Endothelial cell of umbilical vein (primary cell): ENCODE results near the gene GSDMA. TPM values are rescaled to one million over a fixed set of nuclear protein-coding genes. Genes with fewer than 3 reads are reported as not detected.

Source experiments
- BruUV-seq: library from RNA; stranded (reverse); fragments of 400-500 nt; replicated peaks from 2 replicates; lab custom pipeline; 2021; lab: Mats Ljungman, UMichigan
- CTCF ChIA-PET: fragments of 300-600, 350-600 bp; sonication (Branson Sonifier 250); formaldehyde crosslinking; loops from one replicate; lab custom pipeline; 2021; ENCODE audit warnings: antibody characterized with exemption, inconsistent platforms; lab: Charles Lee
- POLR2A ChIA-PET: fragments of 300-600, 350-600 bp; sonication (Branson Sonifier 250); formaldehyde crosslinking; loops from one replicate; lab custom pipeline; 2021; ENCODE audit warnings: antibody characterized with exemption, inconsistent platforms; lab: Charles Lee
- DNase-seq: peaks from one replicate; pipeline ENCODE4 v3.0.0-alpha.2; 2011; ENCODE audit warnings: low read depth, low spot score
- FAIRE-seq: peaks from 2 replicates; lab custom pipeline; 2011; peaks lifted over from hg19 to GRCh38; lab: Jason Lieb, UNC
- H2AFZ ChIP-seq: 2 replicates; pipeline ENCODE4 v1.6.0; 2012; ENCODE audit warnings: low read depth, low read length, control low read depth, inconsistent platforms
- H3K27ac ChIP-seq: 2 replicates; pipeline ENCODE4 v1.5.1; 2011; ENCODE audit warnings: low read depth, mild to moderate bottlenecking, control low read depth, low read length, moderate library complexity; ENCODE audit not compliant: insufficient read depth
- H3K27me3 ChIP-seq, 2 experiments: 2 replicates each; pipeline versions ENCODE4 v1.6.0 to v1.6.1; 2011; ENCODE audit warnings: low read length in 2 of 2, mixed read lengths in 1 of 2; ENCODE audit not compliant: control insufficient read depth in 2 of 2, insufficient read depth in 2 of 2
- H3K36me3 ChIP-seq, 2 experiments: 2 replicates in 1 of 2; 3 replicates in 1 of 2; pipeline ENCODE4 v1.5.1; 2011; ENCODE audit warnings: low read length in 2 of 2, mild to moderate bottlenecking in 1 of 2, moderate library complexity in 1 of 2; ENCODE audit not compliant: control insufficient read depth in 2 of 2, insufficient read depth in 2 of 2; ENCODE audit errors: extremely low read depth in 1 of 2
- H3K4me1 ChIP-seq: 3 replicates; pipeline ENCODE4 v1.5.1; 2011; ENCODE audit warnings: mild to moderate bottlenecking, low read length; ENCODE audit not compliant: control insufficient read depth, insufficient read depth; ENCODE audit errors: extremely low read depth
- H3K4me2 ChIP-seq: 2 replicates; pipeline ENCODE4 v1.6.1; 2011; ENCODE audit warnings: low read length, control low read depth, mixed read lengths; ENCODE audit not compliant: insufficient read depth
- H3K4me3 ChIP-seq, 3 experiments: fragments of 200-600 bp in 1 of 3; sonication (generic), shearing (Covaris generic) in 1 of 3; replicated peaks in 1 of 3; 2 replicates each; pipeline ENCODE4 v1.5.1; 2011 to 2016; ENCODE audit warnings: control low read depth in 3 of 3, low read length in 3 of 3, mild to moderate bottlenecking in 2 of 3, inconsistent platforms in 1 of 3, low read depth in 1 of 3, moderate library complexity in 1 of 3; ENCODE audit not compliant: insufficient read depth in 1 of 3
- H3K79me2 ChIP-seq: 2 replicates; pipeline ENCODE4 v1.6.0; 2012; ENCODE audit warnings: low read length, inconsistent platforms; ENCODE audit not compliant: control insufficient read depth, insufficient read depth
- H3K9ac ChIP-seq: replicated peaks from 2 replicates; pipeline ENCODE3; 2011; ENCODE audit warnings: low read length, control low read depth; ENCODE audit not compliant: insufficient read depth; ENCODE audit errors: extremely low read depth
- H3K9me1 ChIP-seq: replicated peaks from 3 replicates; pipeline ENCODE4 v1.6.0; 2011; ENCODE audit warnings: mild to moderate bottlenecking, low read length; ENCODE audit not compliant: control insufficient read depth, insufficient read depth; ENCODE audit errors: extremely low read depth
- H3K9me3 ChIP-seq: replicated peaks from 2 replicates; pipeline ENCODE4 v1.5.1; 2012; ENCODE audit warnings: low read length, inconsistent platforms; ENCODE audit not compliant: control insufficient read depth, insufficient read depth
- H4K20me1 ChIP-seq: replicated peaks from 2 replicates; pipeline ENCODE3; 2011; ENCODE audit warnings: mild to moderate bottlenecking, low read length; ENCODE audit not compliant: control insufficient read depth, insufficient read depth; ENCODE audit errors: extremely low read depth
- CTCF ChIP-seq, 2 donors: IDR thresholded peaks; 1 replicate in 1 of 2; 2 replicates in 1 of 2; pipeline ENCODE4 v1.5.1; 2011; ENCODE audit warnings: low read length in 2 of 2, mild to moderate bottlenecking in 2 of 2, moderate library complexity in 2 of 2, control low read depth in 1 of 2, inconsistent platforms in 1 of 2, low read depth in 1 of 2; ENCODE audit not compliant: insufficient read depth in 1 of 2; ENCODE audit errors: extremely low read depth in 1 of 2
- EZH2 ChIP-seq: IDR thresholded peaks from 2 replicates; pipeline ENCODE4 v1.6.1; 2012; ENCODE audit warnings: borderline replicate concordance, low read depth, mild to moderate bottlenecking, moderate library complexity, low read length, inconsistent platforms; ENCODE audit not compliant: severe bottlenecking
- FOS ChIP-seq: IDR thresholded peaks from 2 replicates; pipeline ENCODE4 v1.6.1; 2011; ENCODE audit warnings: mild to moderate bottlenecking, low read length, moderate library complexity, borderline replicate concordance; ENCODE audit not compliant: insufficient read depth
- GATA2 ChIP-seq: IDR thresholded peaks from 2 replicates; pipeline ENCODE4 v1.7.0; 2011; ENCODE audit warnings: low read depth, mild to moderate bottlenecking, moderate library complexity, mixed read lengths, low read length; ENCODE audit not compliant: insufficient read length, insufficient read depth
- JUN ChIP-seq: IDR thresholded peaks from 2 replicates; pipeline ENCODE4 v1.6.1; 2011; ENCODE audit warnings: borderline replicate concordance, low read depth; ENCODE audit not compliant: insufficient read length, insufficient read depth
- MAX ChIP-seq: IDR thresholded peaks from 2 replicates; pipeline ENCODE4 v1.6.1; 2011; ENCODE audit not compliant: insufficient read depth, insufficient read length
- MYC ChIP-seq: IDR thresholded peaks from one replicate; pipeline ENCODE4 v1.6.1; 2011; ENCODE audit warnings: mild to moderate bottlenecking, low read depth, low read length
- POLR2A ChIP-seq: IDR thresholded peaks from 2 replicates; pipeline ENCODE4 v1.6.1; 2012; ENCODE audit warnings: low read depth, mild to moderate bottlenecking, control low read depth, low read length
- POLR2AphosphoS5 ChIP-seq: IDR thresholded peaks from 2 replicates; pipeline ENCODE4 v1.6.1; 2012; ENCODE audit warnings: low read depth, mild to moderate bottlenecking, control low read depth, low read length, moderate library complexity; ENCODE audit not compliant: insufficient read depth
- dilution Hi-C: fragments of 300-500 bp; cut with MboI; formaldehyde crosslinking; loops from one replicate; pipeline ENCODE4 v1.15.0; 2019; ENCODE audit warnings: low sequenced_read_pairs; ENCODE audit not compliant: extremely low pct_ligation_motif_present
- intact Hi-C: fragments of 100-400 bp; cut with micrococcal nuclease; formaldehyde crosslinking; loops from one replicate; pipeline ENCODE4 v1.10.0; 2022
- polyA plus RNA-seq, 4 experiments: library from polyadenylated mRNA; depleted of rRNA in 3 of 4; stranded (reverse) in 3 of 4; unstranded in 1 of 4; fragments of >200 nt; gene quantifications; 2 replicates each; pipeline versions ENCODE4 v1.2.1 to v1.2.3, GENCODE V29; 2011 to 2012; ENCODE audit warnings: missing spikeins in 1 of 4
- total RNA-seq: library from RNA; stranded (reverse); gene quantifications from 2 replicates; pipeline ENCODE4 v1.2.3, GENCODE V29; 2021

GSDMA gene
- total and polyA plus RNA-seq, 2 donors (not counting 3 experiments of a cell fraction or from before 2014, with no cell fraction given): not detected

- no peak overlapping the region for H2AFZ ChIP-seq
- no peaks in the 10 kb centered on the region for H3K4me1 ChIP-seq
- H3K9me3 ChIP-seq: no peaks in the 10 kb centered on the region
- H3K27me3 ChIP-seq: no peaks in the 10 kb centered on the region
- no peaks in the 10 kb centered on the region for H3K79me2 ChIP-seq
- dilution Hi-C loops: no loop called here
- no peaks in the 10 kb centered on the region for H3K9me1 ChIP-seq
- H3K36me3 ChIP-seq: peaks cover 10 to 52% of the 10 kb centered on the region in 2 experiments
- H3K4me2 ChIP-seq: no peak overlapping the region
- TF ChIP-seq EZH2 (no peak), MYC (no peak), MAX (no peak), POLR2A (no peak), POLR2AphosphoS5 (no peak), FOS (no peak), CTCF (IDR thresholded peaks at IDR 0.05; ENCODE audit: extremely low read depth in 1 of 2, insufficient read depth in 1 of 2, low read depth in 1 of 2, low read length in 2 of 2) (no peak), GATA2 (no peak), JUN (no peak)
- FAIRE-seq: no peak
- intact Hi-C loops: no loop called here
- CTCF ChIA-PET: interaction anchor here (1.1 kb wide), 1 partner anchor 172 kb away, joined by 3 read pairs; no protein-coding TSS in a partner anchor
- POLR2A ChIA-PET: no interaction called here
- no peak overlapping the region for H3K27ac ChIP-seq
- H4K20me1 ChIP-seq: no peaks in the 10 kb centered on the region
- H3K4me3 ChIP-seq: no peak overlapping the region
- BruUV-seq: no TSS peak
- no peak overlapping the region for H3K9ac ChIP-seq
- no peak for DNase-seq
Observed at GRCh38 chr17:39996162-39996561, 33.4 kb downstream of the GSDMA start.
